HG02938 (cell line): Measurements from ENCODE around the gene BCL7A.

Source experiments
- ATAC-seq: cut with Tn5 transposase; IDR thresholded peaks from one replicate; pipeline ENCODE4 v1.9.1; 2021; ENCODE audit warnings: mild to moderate bottlenecking, moderate library complexity; ENCODE audit not compliant: unreplicated experiment

Gene BCL7A

DNA sequence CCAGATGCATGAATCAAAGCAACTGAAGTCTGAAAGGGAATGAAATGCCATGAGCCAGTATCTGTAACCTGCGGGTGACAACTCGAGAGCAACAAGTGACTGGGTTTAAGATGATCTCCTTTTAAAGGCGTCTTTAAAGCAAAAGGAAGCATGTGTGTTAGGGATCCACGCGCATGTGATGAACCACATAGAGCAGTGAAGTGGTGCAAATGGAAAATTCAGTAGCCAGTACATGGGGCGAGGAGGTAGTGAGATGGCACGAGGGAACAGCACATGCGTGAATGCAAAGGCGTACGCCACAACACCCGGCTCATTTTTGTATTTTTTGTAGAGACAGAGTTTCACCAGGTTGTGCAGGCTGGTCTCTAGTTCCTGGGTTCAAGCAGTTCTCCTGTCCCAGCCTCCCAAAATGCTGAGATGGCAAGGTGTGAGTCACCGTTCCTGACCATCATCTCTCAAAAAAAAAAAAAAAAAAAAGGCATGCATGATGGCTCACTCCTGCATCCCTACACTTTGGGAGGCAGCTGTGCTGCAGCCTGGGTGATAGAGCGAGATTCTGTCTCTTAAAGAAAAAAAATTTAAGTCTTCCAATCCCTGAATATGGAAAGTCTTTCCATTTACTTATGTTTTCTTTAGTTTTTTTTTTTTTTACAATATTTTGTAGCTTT, 24.6 kb upstream of the BCL7A start:
- no peak for ATAC-seq

DNA sequence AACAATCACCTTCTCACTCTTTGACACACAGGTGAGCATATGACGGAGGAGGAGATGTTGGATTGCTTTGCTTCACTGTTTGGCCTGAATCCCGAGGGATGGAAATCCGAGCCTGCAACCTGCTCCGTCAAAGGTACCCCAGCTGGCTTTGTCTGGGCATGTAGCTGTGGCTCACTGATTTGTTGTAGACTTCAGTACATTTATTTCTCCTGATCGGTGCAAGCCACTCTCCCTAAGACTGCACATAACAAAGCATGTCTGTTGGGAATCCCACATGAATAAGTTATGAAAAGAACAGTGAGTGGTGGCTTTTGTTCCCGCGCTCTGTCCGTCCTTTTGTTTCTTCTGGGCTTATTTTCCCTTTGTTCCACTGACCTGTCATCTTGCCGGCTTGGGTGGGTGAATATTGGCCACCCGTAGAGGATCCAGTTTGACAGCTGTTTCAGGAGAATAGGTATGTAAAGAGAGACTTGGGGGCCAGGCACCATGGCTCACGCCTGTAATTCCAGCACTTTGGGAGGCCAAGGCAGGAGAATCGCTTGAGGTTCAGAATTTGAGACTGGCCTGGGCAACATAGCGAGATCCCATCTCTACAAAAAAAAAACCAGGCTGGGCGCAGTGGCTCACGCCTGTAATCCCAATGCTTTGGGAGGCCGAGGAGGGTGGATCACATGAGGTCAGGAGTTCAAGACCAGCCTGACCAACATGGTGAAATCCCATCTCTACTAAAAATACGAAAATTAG, 20.0 kb upstream of the BCL7A start:
- ATAC-seq: no peak

- ATAC-seq: no peak
Measured at GRCh38 chr12:122003651-122004611, 17.8 kb upstream of the BCL7A start.

DNA sequence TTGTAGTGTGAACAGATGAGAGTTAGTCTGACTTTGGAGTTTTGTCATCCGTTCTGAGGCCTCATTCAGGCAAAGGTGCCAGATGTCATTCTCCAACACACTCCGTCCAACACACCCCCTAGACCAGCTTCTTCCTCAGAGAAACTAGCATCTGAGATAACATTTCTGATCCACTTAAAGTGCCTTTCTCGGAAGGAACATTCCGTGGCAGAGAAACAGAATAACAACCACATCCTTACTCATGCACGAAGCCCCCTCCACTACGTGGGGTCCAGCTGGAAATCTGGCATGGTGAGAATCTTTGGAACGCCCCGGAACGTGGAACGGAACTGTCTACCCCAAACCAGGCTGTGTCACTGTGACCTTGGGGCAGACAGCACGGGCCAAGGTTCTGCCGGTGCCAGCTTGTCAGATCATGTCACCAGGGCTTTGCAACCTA, 17.0 kb upstream of the BCL7A start:
- ATAC-seq: no peak

- no peak for ATAC-seq
Measured at GRCh38 chr12:122005252-122005776, 16.4 kb upstream of the BCL7A start.

- ATAC-seq: no peak
Measured at GRCh38 chr12:122006186-122006926, 15.3 kb upstream of the BCL7A start.

DNA sequence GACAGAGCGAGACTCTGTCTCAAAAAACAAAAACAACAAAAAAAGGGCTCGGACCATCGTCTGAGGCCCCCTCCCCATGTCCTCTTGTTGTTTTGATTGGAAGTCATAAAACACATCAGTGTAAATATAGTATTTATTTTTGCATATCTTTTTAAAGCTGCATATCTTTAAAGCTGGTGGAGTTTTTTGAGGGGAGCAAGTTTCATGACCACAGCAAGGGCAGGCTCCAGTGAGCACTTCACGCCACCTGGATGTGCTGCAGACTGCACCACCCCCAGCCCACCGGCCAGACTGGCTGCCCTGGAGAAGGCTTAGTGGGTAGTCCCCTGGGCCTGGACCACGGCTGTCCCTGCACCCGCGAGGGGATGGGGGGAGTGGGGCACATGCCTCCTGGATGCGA, 11.9 kb upstream of the BCL7A start:
- no peak for ATAC-seq

- ATAC-seq: no peak
Measured at GRCh38 chr12:122012184-122012583, 9.5 kb upstream of the BCL7A start.

GRCh38 chr12:122013136-122013535, 8.5 kb upstream of the BCL7A start:
- ATAC-seq: no peak

- ATAC-seq: no peak
Measured at GRCh38 chr12:122013791-122014590, 7.7 kb upstream of the BCL7A start.

GRCh38 chr12:122014781-122015180, 6.9 kb upstream of the BCL7A start:
- ATAC-seq: no peak

DNA sequence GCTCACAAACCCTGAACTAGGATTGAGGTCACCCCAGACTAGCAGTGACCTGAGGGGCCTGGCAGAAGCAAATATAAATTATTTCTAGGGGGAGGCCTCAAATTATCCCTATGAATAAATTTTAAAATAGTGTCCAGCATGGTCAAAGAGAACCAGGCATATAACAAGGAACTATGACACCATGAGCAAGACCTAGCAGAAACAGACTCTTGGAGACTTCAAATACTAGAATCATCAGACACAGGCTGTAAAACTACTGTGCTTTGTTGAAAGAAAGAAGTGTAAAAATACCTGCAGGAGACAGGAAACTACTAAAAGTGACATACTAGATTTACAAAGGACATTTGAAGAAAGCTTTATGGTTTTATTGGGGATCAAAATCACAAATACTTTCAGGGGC, 3.2 kb upstream of the BCL7A start:
- no peak for ATAC-seq

GRCh38 chr12:122018937-122019336, 2.7 kb upstream of the BCL7A start:
- ATAC-seq: no peak

DNA sequence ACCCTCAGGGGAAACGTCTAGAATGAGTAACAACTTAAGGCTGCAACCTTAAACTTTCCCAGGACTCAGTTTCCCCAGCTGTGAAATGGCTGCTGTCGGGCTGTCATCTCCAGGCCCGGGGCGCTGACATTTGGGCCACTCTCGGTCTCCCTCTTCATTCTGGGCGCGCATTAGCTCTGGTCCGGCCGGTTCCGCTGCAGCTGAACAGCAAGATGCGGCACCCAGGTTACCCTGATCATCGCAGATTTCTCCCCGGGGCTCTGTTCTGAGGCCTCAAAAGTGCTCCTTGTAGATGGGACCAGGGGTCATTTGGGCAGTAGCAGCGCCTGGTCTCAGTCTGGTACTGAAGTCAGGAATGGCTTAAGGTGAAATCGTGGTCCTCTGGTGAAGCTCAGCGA, 890 bp upstream of the BCL7A start:
- no peak for ATAC-seq

DNA sequence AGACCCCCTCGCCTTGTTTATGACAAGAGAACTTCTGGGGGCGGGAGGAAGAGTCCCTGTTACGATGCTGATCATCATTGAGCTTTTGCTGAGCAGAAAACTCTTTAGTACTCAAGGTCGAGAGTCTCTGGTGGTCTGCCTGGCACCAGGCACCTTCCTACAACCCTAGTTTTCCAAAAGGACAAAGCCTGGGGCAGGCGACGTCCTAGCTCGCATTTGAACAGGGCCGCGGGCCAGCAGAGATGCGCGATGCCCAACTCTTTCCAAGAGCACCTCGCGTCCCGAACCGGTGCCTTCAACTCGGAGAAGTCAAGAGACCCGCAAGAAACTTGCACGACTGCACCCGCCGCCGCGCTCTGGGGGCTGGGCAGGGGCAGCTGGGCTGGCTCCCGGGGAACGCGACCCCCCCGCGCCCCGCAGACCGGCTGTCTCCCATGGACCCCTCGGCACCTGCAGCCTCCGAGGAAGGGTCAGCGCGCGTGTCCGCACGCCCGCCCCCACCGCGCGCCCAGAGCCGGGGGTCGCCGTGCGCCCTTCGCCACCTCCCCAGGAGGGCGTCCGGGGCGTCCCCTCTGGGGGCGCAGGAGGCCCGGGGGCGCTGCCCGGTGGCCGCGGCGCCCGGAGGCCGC, 377 bp upstream of the BCL7A start:
- ATAC-seq: no peak

DNA sequence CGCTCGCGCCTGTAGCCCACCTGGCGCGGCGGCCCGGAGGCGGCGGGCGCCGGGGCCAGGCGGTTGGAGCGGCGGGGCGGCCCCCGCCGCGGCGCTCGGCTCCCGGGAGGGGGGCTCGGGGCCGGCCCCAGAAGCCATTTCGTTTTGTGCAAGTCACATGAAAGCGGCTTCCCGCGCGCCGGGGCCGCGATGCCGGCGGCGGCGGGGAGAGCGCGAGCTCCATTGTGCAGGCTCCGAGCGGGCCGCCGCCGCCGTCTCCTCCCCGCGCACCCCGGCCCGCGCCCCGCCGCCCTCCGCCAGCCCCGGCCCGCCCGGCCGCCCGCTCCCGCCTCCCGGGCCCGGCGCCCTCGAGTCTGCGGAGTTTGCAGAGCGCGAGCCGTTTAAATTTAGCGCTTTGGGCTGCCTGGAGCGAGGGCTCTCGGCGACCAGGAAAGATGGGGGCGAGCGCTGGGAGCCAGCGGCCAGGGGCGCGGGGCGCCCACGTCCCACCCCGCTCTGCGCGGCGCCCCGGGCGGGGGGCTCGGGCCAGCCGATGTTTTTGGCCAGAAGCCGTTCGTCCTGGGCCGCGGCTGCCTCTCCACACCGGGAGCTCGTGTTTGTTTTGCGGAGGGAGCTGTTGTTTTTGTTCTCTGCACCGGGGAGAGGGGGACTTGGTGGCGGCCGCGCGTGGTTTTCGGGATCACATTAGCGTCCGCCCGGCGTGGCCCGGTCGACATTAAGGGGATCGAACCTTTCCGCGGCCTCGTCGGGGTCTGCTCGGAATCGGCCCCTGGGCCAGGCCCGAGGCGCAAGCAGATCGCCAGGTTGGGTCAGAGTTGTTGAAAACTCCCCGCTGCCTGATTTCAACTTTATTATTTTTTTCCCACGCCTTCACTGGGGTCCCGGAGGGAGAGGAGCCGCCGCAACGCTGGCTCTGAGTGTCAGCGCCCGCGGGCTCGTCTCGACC, 982 bp downstream of the BCL7A start:
- ATAC-seq: no peak

GRCh38 chr12:122023339-122024131, 1.9 kb downstream of the BCL7A start:
- ATAC-seq: no peak
